ENCODE data around the gene SETBP1.

The SETBP1 gene

GRCh38 chr18:44764863-44765262, 84.2 kb downstream of the SETBP1 start:
- no peak for TF ChIP-seq EZH2 (IDR thresholded peaks at IDR 0.05; ENCODE audit: borderline replicate concordance, low read length)
- no peak for TF ChIP-seq CTCF (IDR thresholded peaks at IDR 0.05; ENCODE audit: low read length)
- no peak overlapping the region for H2AFZ ChIP-seq (ENCODE audit: low read length)
- no peak overlapping the region for H3K27ac ChIP-seq (ENCODE audit: low read depth, low read length, poor library complexity, severe bottlenecking)
- H3F3A ChIP-seq (ENCODE audit: insufficient read depth, low read length): peaks cover 10% of the 10 kb centered on the region; the same call in 1 of the 2 replicates
- no peaks in the 10 kb centered on the region for H3K9me3 ChIP-seq (ENCODE audit: low read length)
- no peak overlapping the region for H3K4me3 ChIP-seq (ENCODE audit: low read depth, low read length, poor library complexity, severe bottlenecking)
- H3K9ac ChIP-seq (ENCODE audit: low read length): no peak overlapping the region
- H3K4me2 ChIP-seq (ENCODE audit: low read length): no peak overlapping the region
- H4K20me1 ChIP-seq (ENCODE audit: insufficient read depth, low read length): no peaks in the 10 kb centered on the region
- H3K79me2 ChIP-seq (ENCODE audit: insufficient read depth, low read length): no peaks in the 10 kb centered on the region
- H3K4me1 ChIP-seq (ENCODE audit: insufficient read depth, low read length, severe bottlenecking): peaks cover 30% of the 10 kb centered on the region
- peaks cover 11% of the 10 kb centered on the region; the same call in 1 of the 2 replicates for H3K36me3 ChIP-seq (ENCODE audit: insufficient read depth, low read length)
- no peaks in the 10 kb centered on the region for H3K9me2 ChIP-seq (ENCODE audit: low read depth, low read length)
- H3K27me3 ChIP-seq (ENCODE audit: insufficient read depth, low read length): no peaks in the 10 kb centered on the region

GRCh38 chr18:44765456-44765855, 84.8 kb downstream of the SETBP1 start:
- no peaks in the 10 kb centered on the region for H4K20me1 ChIP-seq (ENCODE audit: insufficient read depth, low read length)
- TF ChIP-seq CTCF (IDR thresholded peaks at IDR 0.05; ENCODE audit: low read length) (no peak), EZH2 (IDR thresholded peaks at IDR 0.05; ENCODE audit: borderline replicate concordance, low read length) (no peak)
- H3K9me3 ChIP-seq (ENCODE audit: low read length): no peaks in the 10 kb centered on the region
- no peak overlapping the region for H3K4me2 ChIP-seq (ENCODE audit: low read length)
- no peak overlapping the region for H2AFZ ChIP-seq (ENCODE audit: low read length)
- H3F3A ChIP-seq (ENCODE audit: insufficient read depth, low read length): peaks cover 5% of the 10 kb centered on the region; the same call in 1 of the 2 replicates
- H3K9me2 ChIP-seq (ENCODE audit: low read depth, low read length): no peaks in the 10 kb centered on the region
- peaks cover 24% of the 10 kb centered on the region for H3K4me1 ChIP-seq (ENCODE audit: insufficient read depth, low read length, severe bottlenecking)
- peaks cover 11% of the 10 kb centered on the region; the same call in 1 of the 2 replicates for H3K36me3 ChIP-seq (ENCODE audit: insufficient read depth, low read length)
- no peak overlapping the region for H3K27ac ChIP-seq (ENCODE audit: low read depth, low read length, poor library complexity, severe bottlenecking)
- no peak overlapping the region for H3K4me3 ChIP-seq (ENCODE audit: low read depth, low read length, poor library complexity, severe bottlenecking)
- no peaks in the 10 kb centered on the region for H3K79me2 ChIP-seq (ENCODE audit: insufficient read depth, low read length)
- no peaks in the 10 kb centered on the region for H3K27me3 ChIP-seq (ENCODE audit: insufficient read depth, low read length)
- H3K9ac ChIP-seq (ENCODE audit: low read length): no peak overlapping the region

GRCh38 chr18:44766450-44766849, 85.8 kb downstream of the SETBP1 start:
- Histone ChIP-seq H3K27ac (ENCODE audit: low read depth, low read length, poor library complexity, severe bottlenecking) (no peak overlapping the region), H2AFZ (ENCODE audit: low read length) (no peak overlapping the region), H3K27me3 (ENCODE audit: insufficient read depth, low read length) (no peaks in the 10 kb centered on the region), H3K9me3 (ENCODE audit: low read length) (no peaks in the 10 kb centered on the region), H3K4me3 (ENCODE audit: low read depth, low read length, poor library complexity, severe bottlenecking) (no peak overlapping the region), H3K36me3 (ENCODE audit: insufficient read depth, low read length) (peaks cover 11% of the 10 kb centered on the region; the same call in 1 of the 2 replicates), H3F3A (ENCODE audit: insufficient read depth, low read length) (no peaks in the 10 kb centered on the region), H3K9ac (ENCODE audit: low read length) (no peak overlapping the region), H3K79me2 (ENCODE audit: insufficient read depth, low read length) (no peaks in the 10 kb centered on the region), H3K4me1 (ENCODE audit: insufficient read depth, low read length, severe bottlenecking) (peaks cover 19% of the 10 kb centered on the region), H3K4me2 (ENCODE audit: low read length) (no peak overlapping the region), H4K20me1 (ENCODE audit: insufficient read depth, low read length) (no peaks in the 10 kb centered on the region), H3K9me2 (ENCODE audit: low read depth, low read length) (no peaks in the 10 kb centered on the region)
- no peak for TF ChIP-seq CTCF (IDR thresholded peaks at IDR 0.05; ENCODE audit: low read length)
- no peak for TF ChIP-seq EZH2 (IDR thresholded peaks at IDR 0.05; ENCODE audit: borderline replicate concordance, low read length)
